Measurements from ENCODE around the gene NLRC3. TPM values are rescaled to one million over a fixed set of nuclear protein-coding genes. Genes with fewer than 3 reads are reported as not detected.

The NLRC3 gene
- total and polyA plus RNA-seq, 2 donors (not counting 1 experiment from before 2014, with no cell fraction given), result 28.8 to 35.7 TPM

GRCh38 chr16:3496386-3496785, 80.8 kb downstream of the NLRC3 start:
- Histone ChIP-seq H3K9ac (ENCODE audit: low read length) (no peak overlapping the region), H4K20me1 (ENCODE audit: control insufficient read depth, insufficient read depth, low read length, poor library complexity, severe bottlenecking) (no peaks in the 10 kb centered on the region), H3K4me3 (ENCODE audit: control extremely low read depth in 1 of 5, extremely low read depth in 1 of 5, insufficient read depth in 1 of 5, low read depth in 2 of 5, low read length in 4 of 5) (no peak overlapping the region), H2AFZ (ENCODE audit: insufficient read depth, low read depth, low read length, poor library complexity, severe bottlenecking) (no peak overlapping the region), H3K4me1 (ENCODE audit: control insufficient read depth in 2 of 2, insufficient read depth in 2 of 2, low read length in 2 of 2) (peaks cover 6 to 12% of the 10 kb centered on the region in 2 donors), H3K27me3 (replicated peaks in 1 of 4; ENCODE audit: control extremely low read depth in 1 of 4, control insufficient read depth in 3 of 4, insufficient read depth in 4 of 4, low read length in 3 of 4) (no peaks in the 10 kb centered on the region), H3K9me3 (ENCODE audit: control extremely low read depth in 1 of 3, control insufficient read depth in 2 of 3, insufficient read depth in 1 of 3, low read length in 2 of 3) (peaks cover 0 to 6% (median 0%) of the 10 kb centered on the region in 3 donors), H3K4me2 (replicated peaks; ENCODE audit: low read depth, low read length, poor library complexity, severe bottlenecking) (no peak overlapping the region), H3K36me3 (replicated peaks in 1 of 2; ENCODE audit: control extremely low read depth in 1 of 2, control insufficient read depth in 1 of 2, extremely low read depth in 1 of 2, insufficient read depth in 2 of 2, low read length in 1 of 2) (no peaks in the 10 kb centered on the region), H3K27ac (ENCODE audit: low read length in 2 of 2) (no peak overlapping the region), H3K79me2 (ENCODE audit: control insufficient read depth, insufficient read depth, low read length) (peaks cover under 1% of the 10 kb centered on the region)
- Mint-ChIP-seq H3K4me1 (peaks cover 19% of the 10 kb centered on the region), H3K27ac (no peak overlapping the region), H3K9me3 (ENCODE audit: insufficient read depth) (no peaks in the 10 kb centered on the region), H3K27me3 (no peaks in the 10 kb centered on the region), H3K4me3 (no peak overlapping the region)
- intact Hi-C loops (cut with micrococcal nuclease), result no loop called here
- no peak for TF ChIP-seq EZH2 (IDR thresholded peaks at IDR 0.05; ENCODE audit: borderline replicate concordance, insufficient read depth, low read depth, low read length, poor library complexity, severe bottlenecking)
- no peak for TF ChIP-seq CTCF (IDR thresholded peaks at IDR 0.05)
- POLR2A ChIA-PET, result no interaction called here
- CTCF ChIA-PET, result no interaction called here
- WGBS (ENCODE audit: insufficient coverage), result 95% methylated on average over 30 of the region's 30 CpGs
- no peak for ATAC-seq (ENCODE audit: low read depth)
- no peak for DNase-seq

DNA sequence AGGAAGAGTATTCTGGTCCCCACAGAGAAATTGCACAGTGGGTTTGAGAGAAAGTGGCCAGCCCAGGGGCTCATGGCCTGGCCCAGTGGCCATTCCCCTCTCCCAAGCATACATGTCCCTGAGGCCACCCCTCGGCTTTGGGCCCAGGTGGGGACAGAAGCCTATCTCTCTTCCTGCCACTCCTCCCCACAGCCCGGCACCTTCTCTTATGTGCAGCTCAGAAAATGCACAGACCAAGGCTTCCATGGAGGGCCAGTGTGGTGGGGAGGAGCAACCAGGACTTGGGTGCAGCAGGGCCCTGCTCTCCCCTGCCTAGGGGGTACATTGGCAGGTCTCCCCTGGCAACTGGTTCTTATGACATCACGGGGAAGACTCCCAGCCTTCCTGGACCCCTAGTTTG, 82.0 kb downstream of the NLRC3 start, which contains the start of gene C16orf90:
Gene C16orf90 (minus strand): TSS at position 314 of the 400 bp plus-strand sequence. CDS start 68 bp downstream, at position 246.
- H3K4me1 Mint-ChIP-seq, result peaks cover 8% of the 10 kb centered on the region
- no peaks in the 10 kb centered on the region for H3K27me3 ChIP-seq (replicated peaks in 1 of 4; ENCODE audit: control extremely low read depth in 1 of 4, control insufficient read depth in 3 of 4, insufficient read depth in 4 of 4, low read length in 3 of 4)
- ATAC-seq (ENCODE audit: low read depth), result no peak
- ChIA-PET POLR2A (no interaction called here), CTCF (no interaction called here)
- no peak within 1 kb of the TSS for H3K9ac ChIP-seq (ENCODE audit: low read length)
- no peaks in the 10 kb centered on the region for H3K9me3 Mint-ChIP-seq (ENCODE audit: insufficient read depth)
- H2AFZ ChIP-seq (ENCODE audit: insufficient read depth, low read depth, low read length, poor library complexity, severe bottlenecking), result no peak within 1 kb of the TSS
- peaks cover 3 to 4% of the 10 kb centered on the region in 2 donors for H3K4me1 ChIP-seq (ENCODE audit: control insufficient read depth in 2 of 2, insufficient read depth in 2 of 2, low read length in 2 of 2)
- no peak for DNase-seq
- TF ChIP-seq CTCF (IDR thresholded peaks at IDR 0.05) (no peak), EZH2 (IDR thresholded peaks at IDR 0.05; ENCODE audit: borderline replicate concordance, insufficient read depth, low read depth, low read length, poor library complexity, severe bottlenecking) (no peak)
- H3K4me3 ChIP-seq (ENCODE audit: control extremely low read depth in 1 of 5, extremely low read depth in 1 of 5, insufficient read depth in 1 of 5, low read depth in 2 of 5, low read length in 4 of 5), result no peak within 1 kb of the TSS
- intact Hi-C loops (cut with micrococcal nuclease), result no loop called here
- no peaks in the 10 kb centered on the region for H4K20me1 ChIP-seq (ENCODE audit: control insufficient read depth, insufficient read depth, low read length, poor library complexity, severe bottlenecking)
- no peaks in the 10 kb centered on the region for H3K79me2 ChIP-seq (ENCODE audit: control insufficient read depth, insufficient read depth, low read length)
- H3K4me3 Mint-ChIP-seq, result no peak within 1 kb of the TSS
- WGBS (ENCODE audit: insufficient coverage), result 95% methylated on average over 3 of the region's 3 CpGs
- no peak within 1 kb of the TSS for H3K4me2 ChIP-seq (replicated peaks; ENCODE audit: low read depth, low read length, poor library complexity, severe bottlenecking)
- no peaks in the 10 kb centered on the region for H3K36me3 ChIP-seq (replicated peaks in 1 of 2; ENCODE audit: control extremely low read depth in 1 of 2, control insufficient read depth in 1 of 2, extremely low read depth in 1 of 2, insufficient read depth in 2 of 2, low read length in 1 of 2)
- no peak within 1 kb of the TSS for H3K27ac ChIP-seq (ENCODE audit: low read length in 2 of 2)
- H3K27me3 Mint-ChIP-seq, result no peaks in the 10 kb centered on the region
- H3K27ac Mint-ChIP-seq, result no peak within 1 kb of the TSS
- H3K9me3 ChIP-seq (ENCODE audit: control extremely low read depth in 1 of 3, control insufficient read depth in 2 of 3, insufficient read depth in 1 of 3, low read length in 2 of 3), result peaks cover 0 to under 1% (median 0%) of the 10 kb centered on the region in 3 donors
